Liver (tissue), 9 donors: ENCODE results near the gene TREML2. TPM values are rescaled to one million over a fixed set of nuclear protein-coding genes. Genes with fewer than 3 reads are reported as not detected.

Experiments used
- DNase-seq: peaks from one replicate; pipeline ENCODE4 v3.0.0-alpha.2; 2017; ENCODE audit warnings: low spot score
- H3K27ac ChIP-seq, 2 donors: one replicate each; pipeline ENCODE4 v1.7.0; 2013; ENCODE audit warnings: inconsistent platforms in 2 of 2, low read length in 2 of 2, control low read depth in 1 of 2, low read depth in 1 of 2, mild to moderate bottlenecking in 1 of 2
- H3K27me3 ChIP-seq, 4 donors: one replicate each; pipeline versions ENCODE4 v1.6.1 to v1.7.0; 2013; ENCODE audit warnings: low read length in 3 of 4, inconsistent platforms in 1 of 4, mild to moderate bottlenecking in 1 of 4, moderate library complexity in 1 of 4; ENCODE audit not compliant: control insufficient read depth in 4 of 4, insufficient read depth in 4 of 4
- H3K36me3 ChIP-seq, 4 donors: one replicate each; pipeline versions ENCODE4 v1.6.1 to v1.7.0; 2013; ENCODE audit warnings: low read length in 3 of 4, mild to moderate bottlenecking in 3 of 4, low read depth in 1 of 4, moderate library complexity in 1 of 4; ENCODE audit not compliant: control insufficient read depth in 4 of 4, insufficient read depth in 3 of 4
- H3K4me1 ChIP-seq, 4 donors: one replicate each; pipeline versions ENCODE4 v1.6.1 to v1.7.0; 2013; ENCODE audit warnings: low read length in 3 of 4, mild to moderate bottlenecking in 3 of 4, moderate library complexity in 1 of 4; ENCODE audit not compliant: control insufficient read depth in 4 of 4, insufficient read depth in 4 of 4
- H3K4me3 ChIP-seq, 3 donors: one replicate each; pipeline versions ENCODE4 v1.6.1 to v1.7.0; 2013; ENCODE audit warnings: low read length in 3 of 3, control low read depth in 1 of 3, low read depth in 1 of 3, mild to moderate bottlenecking in 1 of 3
- H3K9ac ChIP-seq, 2 donors: one replicate each; pipeline ENCODE4 v1.7.0; 2013; ENCODE audit warnings: low read length in 2 of 2, mild to moderate bottlenecking in 2 of 2, moderate library complexity in 2 of 2, control low read depth in 1 of 2, low read depth in 1 of 2
- H3K9me3 ChIP-seq, 4 donors: one replicate each; pipeline versions ENCODE4 v1.6.1 to v1.7.0; 2013; ENCODE audit warnings: low read length in 3 of 4; ENCODE audit not compliant: control insufficient read depth in 4 of 4
- FOXA1 ChIP-seq: IDR thresholded peaks from 2 replicates; pipeline ENCODE4 v1.6.1; 2016; ENCODE audit warnings: antibody characterized with exemption
- FOXA2 ChIP-seq: IDR thresholded peaks from 2 replicates; pipeline ENCODE4 v1.6.1; 2016; ENCODE audit warnings: antibody characterized with exemption
- GABPA ChIP-seq, 2 donors: IDR thresholded peaks in 1 of 2; conservative IDR thresholded peaks in 1 of 2; 2 replicates each; pipeline ENCODE4 v1.6.1; 2016; ENCODE audit warnings: antibody characterized with exemption in 2 of 2, mild to moderate bottlenecking in 1 of 2, moderate library complexity in 1 of 2
- HNF4A ChIP-seq, 2 donors: conservative IDR thresholded peaks; 2 replicates each; pipeline ENCODE4 v1.6.1; 2016; ENCODE audit warnings: antibody characterized with exemption in 2 of 2, mild to moderate bottlenecking in 2 of 2
- HNF4G ChIP-seq: IDR thresholded peaks from 2 replicates; pipeline ENCODE4 v1.6.1; 2016; ENCODE audit warnings: antibody characterized with exemption
- JUND ChIP-seq, 2 donors: IDR thresholded peaks; 2 replicates each; pipeline ENCODE4 v1.6.1; 2016; ENCODE audit warnings: antibody characterized with exemption in 2 of 2
- NR2F2 ChIP-seq: IDR thresholded peaks from 2 replicates; pipeline ENCODE4 v1.6.1; 2016; ENCODE audit warnings: antibody characterized with exemption
- RAD21 ChIP-seq, 2 donors: IDR thresholded peaks; 2 replicates each; pipeline ENCODE4 v1.6.1; 2016; ENCODE audit warnings: antibody characterized with exemption in 2 of 2, mild to moderate bottlenecking in 2 of 2
- RXRA ChIP-seq, 2 donors: IDR thresholded peaks; 2 replicates each; pipeline ENCODE4 v1.6.1; 2017 to 2018; ENCODE audit warnings: antibody characterized with exemption in 2 of 2, mild to moderate bottlenecking in 1 of 2
- SP1 ChIP-seq: IDR thresholded peaks from 2 replicates; pipeline ENCODE4 v1.6.1; 2018; ENCODE audit warnings: antibody characterized with exemption, mild to moderate bottlenecking
- TAF1 ChIP-seq: conservative IDR thresholded peaks from 2 replicates; pipeline ENCODE4 v1.6.1; 2016; ENCODE audit warnings: antibody characterized with exemption, mild to moderate bottlenecking
- YY1 ChIP-seq: IDR thresholded peaks from 2 replicates; pipeline ENCODE4 v1.6.1; 2016; ENCODE audit warnings: antibody characterized with exemption, mild to moderate bottlenecking
- WGBS: extraction: QIAGEN DNeasy Blood & Tissue Kit; methylation state at CpG from one replicate; pipeline ENCODE4 v1.1.7; 2013; 5-methylcytosine and 5-hydroxymethylcytosine counted together
- polyA plus RNA-seq, 2 donors: library from polyadenylated mRNA; stranded (reverse) in 1 of 2; unstranded in 1 of 2; fragments of 200-250 nt in 1 of 2; fragments of >200 nt in 1 of 2; fragmentation: Nextera tagmentation in 1 of 2; extraction: Ambion mirVana in 1 of 2; gene quantifications; one replicate each; pipeline versions ENCODE4 v1.2.1 to v1.2.3, GENCODE V29; 2013 to 2015
- total RNA-seq, 2 donors: library from RNA; depleted of rRNA; stranded (reverse); fragments of >200 nt; gene quantifications; one replicate each; pipeline ENCODE4 v1.2.3, GENCODE V29; 2014
- TF ChIP-seq, protein P1 (sequence below): fragments of 150-350 bp; IDR thresholded peaks from 2 replicates; pipeline ENCODE4 v1.5.1; 2017; ENCODE audit warnings: improper control_type of control experiment, low read depth, low read length; ENCODE audit not compliant: missing input control
- TF ChIP-seq, protein P2 (sequence below): IDR thresholded peaks from 2 replicates; pipeline ENCODE4 v1.6.1; 2016; ENCODE audit warnings: antibody characterized with exemption
- TF ChIP-seq, protein P3 (sequence below): IDR thresholded peaks from 2 replicates; pipeline ENCODE4 v1.6.1; 2016; ENCODE audit warnings: antibody characterized with exemption
- TF ChIP-seq, protein P4 (sequence below): IDR thresholded peaks from 2 replicates; pipeline ENCODE4 v1.6.1; 2016; ENCODE audit warnings: antibody characterized with exemption, mild to moderate bottlenecking
- TF ChIP-seq, protein P5 (sequence below): IDR thresholded peaks from 2 replicates; pipeline ENCODE4 v1.6.1; 2016; ENCODE audit warnings: antibody characterized with exemption
- donor health status: healthy.
- donor health status: healthy.
- donor health status: healthy.
- donor health status: healthy.
- donor health status: healthy.

Gene TREML2
- total and polyA plus RNA-seq, 4 donors, result 0.03 to 9.8 (median 0.23) TPM

DNA sequence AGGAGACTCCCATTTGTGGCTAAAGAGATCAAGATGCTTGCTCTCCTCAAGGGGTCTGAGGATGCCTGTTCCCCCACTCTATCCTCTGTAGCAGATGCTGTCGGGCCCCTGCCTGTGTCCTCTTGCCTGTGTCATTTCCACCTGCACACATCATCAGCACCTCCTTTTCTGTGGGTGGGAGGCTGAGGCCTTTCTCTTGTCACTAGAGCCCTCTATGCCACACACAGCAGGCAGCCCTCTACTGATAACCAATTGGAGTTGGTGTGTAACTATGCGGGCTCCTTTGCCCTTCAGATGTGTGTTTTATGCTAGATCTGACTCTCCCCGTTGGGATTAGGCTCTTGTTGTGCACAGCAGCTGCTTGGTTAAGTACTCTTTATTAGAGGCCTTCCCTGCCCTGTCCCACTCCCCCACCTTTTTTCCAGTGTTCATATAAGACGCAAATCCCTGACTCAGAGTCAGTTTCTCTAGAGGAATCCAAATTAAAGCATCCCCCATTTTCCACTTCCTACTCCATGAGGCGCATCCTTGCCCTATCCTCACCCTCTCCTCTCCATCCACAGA, 7.7 kb downstream of the TREML2 start:
- Histone ChIP-seq H3K27ac (no peak overlapping the region), H3K36me3 (no peaks in the 10 kb centered on the region), H3K4me3 (no peak overlapping the region), H3K9ac (no peak overlapping the region), H3K9me3 (peaks cover 0 to 10% (median 3%) of the 10 kb centered on the region in 4 donors), H3K27me3 (no peaks in the 10 kb centered on the region), H3K4me1 (no peaks in the 10 kb centered on the region)
- WGBS, result 77% methylated on average over 5 of the region's 5 CpGs
- DNase-seq, result no peak
- TF ChIP-seq, protein P1, sequence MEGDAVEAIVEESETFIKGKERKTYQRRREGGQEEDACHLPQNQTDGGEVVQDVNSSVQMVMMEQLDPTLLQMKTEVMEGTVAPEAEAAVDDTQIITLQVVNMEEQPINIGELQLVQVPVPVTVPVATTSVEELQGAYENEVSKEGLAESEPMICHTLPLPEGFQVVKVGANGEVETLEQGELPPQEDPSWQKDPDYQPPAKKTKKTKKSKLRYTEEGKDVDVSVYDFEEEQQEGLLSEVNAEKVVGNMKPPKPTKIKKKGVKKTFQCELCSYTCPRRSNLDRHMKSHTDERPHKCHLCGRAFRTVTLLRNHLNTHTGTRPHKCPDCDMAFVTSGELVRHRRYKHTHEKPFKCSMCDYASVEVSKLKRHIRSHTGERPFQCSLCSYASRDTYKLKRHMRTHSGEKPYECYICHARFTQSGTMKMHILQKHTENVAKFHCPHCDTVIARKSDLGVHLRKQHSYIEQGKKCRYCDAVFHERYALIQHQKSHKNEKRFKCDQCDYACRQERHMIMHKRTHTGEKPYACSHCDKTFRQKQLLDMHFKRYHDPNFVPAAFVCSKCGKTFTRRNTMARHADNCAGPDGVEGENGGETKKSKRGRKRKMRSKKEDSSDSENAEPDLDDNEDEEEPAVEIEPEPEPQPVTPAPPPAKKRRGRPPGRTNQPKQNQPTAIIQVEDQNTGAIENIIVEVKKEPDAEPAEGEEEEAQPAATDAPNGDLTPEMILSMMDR, result no peak
- TF ChIP-seq, protein P2, sequence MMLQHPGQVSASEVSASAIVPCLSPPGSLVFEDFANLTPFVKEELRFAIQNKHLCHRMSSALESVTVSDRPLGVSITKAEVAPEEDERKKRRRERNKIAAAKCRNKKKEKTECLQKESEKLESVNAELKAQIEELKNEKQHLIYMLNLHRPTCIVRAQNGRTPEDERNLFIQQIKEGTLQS, result no peak
- TF ChIP-seq, protein P3, sequence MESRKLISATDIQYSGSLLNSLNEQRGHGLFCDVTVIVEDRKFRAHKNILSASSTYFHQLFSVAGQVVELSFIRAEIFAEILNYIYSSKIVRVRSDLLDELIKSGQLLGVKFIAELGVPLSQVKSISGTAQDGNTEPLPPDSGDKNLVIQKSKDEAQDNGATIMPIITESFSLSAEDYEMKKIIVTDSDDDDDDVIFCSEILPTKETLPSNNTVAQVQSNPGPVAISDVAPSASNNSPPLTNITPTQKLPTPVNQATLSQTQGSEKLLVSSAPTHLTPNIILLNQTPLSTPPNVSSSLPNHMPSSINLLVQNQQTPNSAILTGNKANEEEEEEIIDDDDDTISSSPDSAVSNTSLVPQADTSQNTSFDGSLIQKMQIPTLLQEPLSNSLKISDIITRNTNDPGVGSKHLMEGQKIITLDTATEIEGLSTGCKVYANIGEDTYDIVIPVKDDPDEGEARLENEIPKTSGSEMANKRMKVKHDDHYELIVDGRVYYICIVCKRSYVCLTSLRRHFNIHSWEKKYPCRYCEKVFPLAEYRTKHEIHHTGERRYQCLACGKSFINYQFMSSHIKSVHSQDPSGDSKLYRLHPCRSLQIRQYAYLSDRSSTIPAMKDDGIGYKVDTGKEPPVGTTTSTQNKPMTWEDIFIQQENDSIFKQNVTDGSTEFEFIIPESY, result no peak
- TF ChIP-seq RXRA (IDR thresholded peaks at IDR 0.05), result no peak
- TF ChIP-seq FOXA1, result no peak
- TF ChIP-seq FOXA2, result no peak
- TF ChIP-seq, protein P4, sequence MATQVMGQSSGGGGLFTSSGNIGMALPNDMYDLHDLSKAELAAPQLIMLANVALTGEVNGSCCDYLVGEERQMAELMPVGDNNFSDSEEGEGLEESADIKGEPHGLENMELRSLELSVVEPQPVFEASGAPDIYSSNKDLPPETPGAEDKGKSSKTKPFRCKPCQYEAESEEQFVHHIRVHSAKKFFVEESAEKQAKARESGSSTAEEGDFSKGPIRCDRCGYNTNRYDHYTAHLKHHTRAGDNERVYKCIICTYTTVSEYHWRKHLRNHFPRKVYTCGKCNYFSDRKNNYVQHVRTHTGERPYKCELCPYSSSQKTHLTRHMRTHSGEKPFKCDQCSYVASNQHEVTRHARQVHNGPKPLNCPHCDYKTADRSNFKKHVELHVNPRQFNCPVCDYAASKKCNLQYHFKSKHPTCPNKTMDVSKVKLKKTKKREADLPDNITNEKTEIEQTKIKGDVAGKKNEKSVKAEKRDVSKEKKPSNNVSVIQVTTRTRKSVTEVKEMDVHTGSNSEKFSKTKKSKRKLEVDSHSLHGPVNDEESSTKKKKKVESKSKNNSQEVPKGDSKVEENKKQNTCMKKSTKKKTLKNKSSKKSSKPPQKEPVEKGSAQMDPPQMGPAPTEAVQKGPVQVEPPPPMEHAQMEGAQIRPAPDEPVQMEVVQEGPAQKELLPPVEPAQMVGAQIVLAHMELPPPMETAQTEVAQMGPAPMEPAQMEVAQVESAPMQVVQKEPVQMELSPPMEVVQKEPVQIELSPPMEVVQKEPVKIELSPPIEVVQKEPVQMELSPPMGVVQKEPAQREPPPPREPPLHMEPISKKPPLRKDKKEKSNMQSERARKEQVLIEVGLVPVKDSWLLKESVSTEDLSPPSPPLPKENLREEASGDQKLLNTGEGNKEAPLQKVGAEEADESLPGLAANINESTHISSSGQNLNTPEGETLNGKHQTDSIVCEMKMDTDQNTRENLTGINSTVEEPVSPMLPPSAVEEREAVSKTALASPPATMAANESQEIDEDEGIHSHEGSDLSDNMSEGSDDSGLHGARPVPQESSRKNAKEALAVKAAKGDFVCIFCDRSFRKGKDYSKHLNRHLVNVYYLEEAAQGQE, result no peak
- TF ChIP-seq RAD21 (IDR thresholded peaks at IDR 0.05), result no peak
- no peak for TF ChIP-seq TAF1
- no peak for TF ChIP-seq NR2F2
- TF ChIP-seq JUND (IDR thresholded peaks at IDR 0.05), result no peak
- TF ChIP-seq SP1, result no peak
- TF ChIP-seq, protein P5, sequence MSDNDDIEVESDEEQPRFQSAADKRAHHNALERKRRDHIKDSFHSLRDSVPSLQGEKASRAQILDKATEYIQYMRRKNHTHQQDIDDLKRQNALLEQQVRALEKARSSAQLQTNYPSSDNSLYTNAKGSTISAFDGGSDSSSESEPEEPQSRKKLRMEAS, result no peak
- no peak for TF ChIP-seq GABPA (IDR thresholded peaks at IDR 0.05 in 1 of 2, conservative IDR thresholded peaks at IDR 0.05 in 1 of 2)
- no peak for TF ChIP-seq HNF4A (conservative IDR thresholded peaks at IDR 0.05)
- no peak for TF ChIP-seq HNF4G

- TF ChIP-seq YY1 (no peak), RAD21 (IDR thresholded peaks at IDR 0.05) (peak; percentile 17 to 58), HNF4G (no peak), HNF4A (conservative IDR thresholded peaks at IDR 0.05) (no peak), SP1 (no peak)
- TF ChIP-seq, protein P1, result peak; percentile 21
- Histone ChIP-seq H3K27ac (no peak overlapping the region), H3K9me3 (peaks cover 0 to 10% (median 3%) of the 10 kb centered on the region in 4 donors), H3K4me1 (no peaks in the 10 kb centered on the region), H3K27me3 (no peaks in the 10 kb centered on the region), H3K4me3 (no peak overlapping the region), H3K9ac (no peak overlapping the region), H3K36me3 (no peaks in the 10 kb centered on the region)
- WGBS, result 19% methylated on average over 6 of the region's 6 CpGs
- no peak for DNase-seq
Observed at GRCh38 chr6:41191569-41191968, 9.4 kb downstream of the TREML2 start.
